Endothelial cell of umbilical vein (primary cell): ENCODE results near the gene UBE2E2. TPM values are rescaled to one million over a fixed set of nuclear protein-coding genes. Genes with fewer than 3 reads are reported as not detected.

ENCODE experiments used
- BruUV-seq: library from RNA; stranded (reverse); fragments of 400-500 nt; replicated peaks from 2 replicates; lab custom pipeline; 2021; lab: Mats Ljungman, UMichigan
- CTCF ChIA-PET: fragments of 300-600, 350-600 bp; sonication (Branson Sonifier 250); formaldehyde crosslinking; loops from one replicate; lab custom pipeline; 2021; ENCODE audit warnings: antibody characterized with exemption, inconsistent platforms; lab: Charles Lee
- POLR2A ChIA-PET: fragments of 300-600, 350-600 bp; sonication (Branson Sonifier 250); formaldehyde crosslinking; loops from one replicate; lab custom pipeline; 2021; ENCODE audit warnings: antibody characterized with exemption, inconsistent platforms; lab: Charles Lee
- DNase-seq: peaks from one replicate; pipeline ENCODE4 v3.0.0-alpha.2; 2011; ENCODE audit warnings: low read depth, low spot score
- FAIRE-seq: peaks from 2 replicates; lab custom pipeline; 2011; peaks lifted over from hg19 to GRCh38; lab: Jason Lieb, UNC
- H2AFZ ChIP-seq: 2 replicates; pipeline ENCODE4 v1.6.0; 2012; ENCODE audit warnings: low read depth, low read length, control low read depth, inconsistent platforms
- H3K27ac ChIP-seq: 2 replicates; pipeline ENCODE4 v1.5.1; 2011; ENCODE audit warnings: low read depth, mild to moderate bottlenecking, control low read depth, low read length, moderate library complexity; ENCODE audit not compliant: insufficient read depth
- H3K27me3 ChIP-seq, 2 experiments: 2 replicates each; pipeline versions ENCODE4 v1.6.0 to v1.6.1; 2011; ENCODE audit warnings: low read length in 2 of 2, mixed read lengths in 1 of 2; ENCODE audit not compliant: control insufficient read depth in 2 of 2, insufficient read depth in 2 of 2
- H3K36me3 ChIP-seq, 2 experiments: 2 replicates in 1 of 2; 3 replicates in 1 of 2; pipeline ENCODE4 v1.5.1; 2011; ENCODE audit warnings: low read length in 2 of 2, mild to moderate bottlenecking in 1 of 2, moderate library complexity in 1 of 2; ENCODE audit not compliant: control insufficient read depth in 2 of 2, insufficient read depth in 2 of 2; ENCODE audit errors: extremely low read depth in 1 of 2
- H3K4me1 ChIP-seq: 3 replicates; pipeline ENCODE4 v1.5.1; 2011; ENCODE audit warnings: mild to moderate bottlenecking, low read length; ENCODE audit not compliant: control insufficient read depth, insufficient read depth; ENCODE audit errors: extremely low read depth
- H3K4me2 ChIP-seq: 2 replicates; pipeline ENCODE4 v1.6.1; 2011; ENCODE audit warnings: low read length, control low read depth, mixed read lengths; ENCODE audit not compliant: insufficient read depth
- H3K4me3 ChIP-seq, 3 experiments: fragments of 200-600 bp in 1 of 3; sonication (generic), shearing (Covaris generic) in 1 of 3; replicated peaks in 1 of 3; 2 replicates each; pipeline ENCODE4 v1.5.1; 2011 to 2016; ENCODE audit warnings: control low read depth in 3 of 3, low read length in 3 of 3, mild to moderate bottlenecking in 2 of 3, inconsistent platforms in 1 of 3, low read depth in 1 of 3, moderate library complexity in 1 of 3; ENCODE audit not compliant: insufficient read depth in 1 of 3
- H3K79me2 ChIP-seq: 2 replicates; pipeline ENCODE4 v1.6.0; 2012; ENCODE audit warnings: low read length, inconsistent platforms; ENCODE audit not compliant: control insufficient read depth, insufficient read depth
- H3K9ac ChIP-seq: replicated peaks from 2 replicates; pipeline ENCODE3; 2011; ENCODE audit warnings: low read length, control low read depth; ENCODE audit not compliant: insufficient read depth; ENCODE audit errors: extremely low read depth
- H3K9me1 ChIP-seq: replicated peaks from 3 replicates; pipeline ENCODE4 v1.6.0; 2011; ENCODE audit warnings: mild to moderate bottlenecking, low read length; ENCODE audit not compliant: control insufficient read depth, insufficient read depth; ENCODE audit errors: extremely low read depth
- H3K9me3 ChIP-seq: replicated peaks from 2 replicates; pipeline ENCODE4 v1.5.1; 2012; ENCODE audit warnings: low read length, inconsistent platforms; ENCODE audit not compliant: control insufficient read depth, insufficient read depth
- H4K20me1 ChIP-seq: replicated peaks from 2 replicates; pipeline ENCODE3; 2011; ENCODE audit warnings: mild to moderate bottlenecking, low read length; ENCODE audit not compliant: control insufficient read depth, insufficient read depth; ENCODE audit errors: extremely low read depth
- EZH2 ChIP-seq: IDR thresholded peaks from 2 replicates; pipeline ENCODE4 v1.6.1; 2012; ENCODE audit warnings: borderline replicate concordance, low read depth, mild to moderate bottlenecking, moderate library complexity, low read length, inconsistent platforms; ENCODE audit not compliant: severe bottlenecking
- FOS ChIP-seq: IDR thresholded peaks from 2 replicates; pipeline ENCODE4 v1.6.1; 2011; ENCODE audit warnings: mild to moderate bottlenecking, low read length, moderate library complexity, borderline replicate concordance; ENCODE audit not compliant: insufficient read depth
- GATA2 ChIP-seq: IDR thresholded peaks from 2 replicates; pipeline ENCODE4 v1.7.0; 2011; ENCODE audit warnings: low read depth, mild to moderate bottlenecking, moderate library complexity, mixed read lengths, low read length; ENCODE audit not compliant: insufficient read length, insufficient read depth
- JUN ChIP-seq: IDR thresholded peaks from 2 replicates; pipeline ENCODE4 v1.6.1; 2011; ENCODE audit warnings: borderline replicate concordance, low read depth; ENCODE audit not compliant: insufficient read length, insufficient read depth
- MYC ChIP-seq: IDR thresholded peaks from one replicate; pipeline ENCODE4 v1.6.1; 2011; ENCODE audit warnings: mild to moderate bottlenecking, low read depth, low read length
- POLR2A ChIP-seq: IDR thresholded peaks from 2 replicates; pipeline ENCODE4 v1.6.1; 2012; ENCODE audit warnings: low read depth, mild to moderate bottlenecking, control low read depth, low read length
- POLR2AphosphoS5 ChIP-seq: IDR thresholded peaks from 2 replicates; pipeline ENCODE4 v1.6.1; 2012; ENCODE audit warnings: low read depth, mild to moderate bottlenecking, control low read depth, low read length, moderate library complexity; ENCODE audit not compliant: insufficient read depth
- dilution Hi-C: fragments of 300-500 bp; cut with MboI; formaldehyde crosslinking; loops from one replicate; pipeline ENCODE4 v1.15.0; 2019; ENCODE audit warnings: low sequenced_read_pairs; ENCODE audit not compliant: extremely low pct_ligation_motif_present
- intact Hi-C: fragments of 100-400 bp; cut with micrococcal nuclease; formaldehyde crosslinking; loops from one replicate; pipeline ENCODE4 v1.10.0; 2022
- polyA plus RNA-seq, 4 experiments: library from polyadenylated mRNA; depleted of rRNA in 3 of 4; stranded (reverse) in 3 of 4; unstranded in 1 of 4; fragments of >200 nt; gene quantifications; 2 replicates each; pipeline versions ENCODE4 v1.2.1 to v1.2.3, GENCODE V29; 2011 to 2012; ENCODE audit warnings: missing spikeins in 1 of 4
- total RNA-seq: library from RNA; stranded (reverse); gene quantifications from 2 replicates; pipeline ENCODE4 v1.2.3, GENCODE V29; 2021
- TF ChIP-seq, protein P1 (sequence below), 2 donors: IDR thresholded peaks; 1 replicate in 1 of 2; 2 replicates in 1 of 2; pipeline ENCODE4 v1.5.1; 2011; ENCODE audit warnings: low read length in 2 of 2, mild to moderate bottlenecking in 2 of 2, moderate library complexity in 2 of 2, control low read depth in 1 of 2, inconsistent platforms in 1 of 2, low read depth in 1 of 2; ENCODE audit not compliant: insufficient read depth in 1 of 2; ENCODE audit errors: extremely low read depth in 1 of 2
- TF ChIP-seq, protein P2 (sequence below): IDR thresholded peaks from 2 replicates; pipeline ENCODE4 v1.6.1; 2011; ENCODE audit not compliant: insufficient read depth, insufficient read length

UBE2E2 gene
- total and polyA plus RNA-seq, 2 donors (not counting 3 experiments of a cell fraction or from before 2014, with no cell fraction given), result 37.0 to 45.4 TPM

DNA sequence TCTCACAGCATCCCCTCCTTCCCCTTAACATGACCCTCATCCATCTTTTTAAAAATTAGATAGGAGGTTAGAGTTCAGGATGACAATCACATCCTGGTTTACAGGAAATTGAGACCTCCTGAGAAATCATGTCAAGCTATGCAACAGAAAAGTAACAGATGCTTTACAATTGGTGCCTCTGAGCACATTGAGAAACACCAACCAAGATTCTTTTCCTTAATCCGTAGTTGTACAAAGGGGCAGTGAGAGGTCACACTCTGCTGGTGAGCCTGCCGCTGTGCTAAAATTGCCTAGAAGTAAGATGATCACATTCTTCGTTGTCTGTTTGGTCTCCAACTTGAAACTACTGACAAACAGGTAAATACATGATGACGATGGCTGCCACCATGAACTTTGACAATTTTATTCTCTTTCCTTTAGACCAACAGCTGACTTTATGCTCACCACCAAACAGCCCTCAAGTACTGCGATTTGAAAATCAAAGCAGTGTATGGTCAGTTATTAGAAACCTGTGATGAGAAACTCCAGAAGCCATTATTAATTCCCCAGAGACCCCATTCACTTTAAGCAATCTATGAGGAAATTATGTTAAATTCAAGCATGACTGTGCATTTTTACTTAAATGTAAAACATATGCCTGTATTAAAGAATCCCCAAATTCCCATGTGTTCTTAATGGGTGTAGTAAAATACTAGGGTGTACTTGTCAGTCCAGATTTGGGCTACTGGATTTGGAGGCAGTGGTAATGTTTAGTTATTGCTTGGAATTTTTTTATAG, 392.0 kb downstream of the UBE2E2 start:
- BruUV-seq, result no TSS peak
- dilution Hi-C loops (no loop called here), intact Hi-C loops (no loop called here)
- FAIRE-seq (no peak), DNase-seq (no peak)
- TF ChIP-seq POLR2AphosphoS5 (no peak), EZH2 (no peak), MYC (no peak), GATA2 (no peak), FOS (no peak), JUN (no peak), POLR2A (no peak)
- TF ChIP-seq, protein P1, sequence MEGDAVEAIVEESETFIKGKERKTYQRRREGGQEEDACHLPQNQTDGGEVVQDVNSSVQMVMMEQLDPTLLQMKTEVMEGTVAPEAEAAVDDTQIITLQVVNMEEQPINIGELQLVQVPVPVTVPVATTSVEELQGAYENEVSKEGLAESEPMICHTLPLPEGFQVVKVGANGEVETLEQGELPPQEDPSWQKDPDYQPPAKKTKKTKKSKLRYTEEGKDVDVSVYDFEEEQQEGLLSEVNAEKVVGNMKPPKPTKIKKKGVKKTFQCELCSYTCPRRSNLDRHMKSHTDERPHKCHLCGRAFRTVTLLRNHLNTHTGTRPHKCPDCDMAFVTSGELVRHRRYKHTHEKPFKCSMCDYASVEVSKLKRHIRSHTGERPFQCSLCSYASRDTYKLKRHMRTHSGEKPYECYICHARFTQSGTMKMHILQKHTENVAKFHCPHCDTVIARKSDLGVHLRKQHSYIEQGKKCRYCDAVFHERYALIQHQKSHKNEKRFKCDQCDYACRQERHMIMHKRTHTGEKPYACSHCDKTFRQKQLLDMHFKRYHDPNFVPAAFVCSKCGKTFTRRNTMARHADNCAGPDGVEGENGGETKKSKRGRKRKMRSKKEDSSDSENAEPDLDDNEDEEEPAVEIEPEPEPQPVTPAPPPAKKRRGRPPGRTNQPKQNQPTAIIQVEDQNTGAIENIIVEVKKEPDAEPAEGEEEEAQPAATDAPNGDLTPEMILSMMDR (IDR thresholded peaks at IDR 0.05; ENCODE audit: extremely low read depth in 1 of 2, insufficient read depth in 1 of 2, low read depth in 1 of 2, low read length in 2 of 2), result no peak
- TF ChIP-seq, protein P2, sequence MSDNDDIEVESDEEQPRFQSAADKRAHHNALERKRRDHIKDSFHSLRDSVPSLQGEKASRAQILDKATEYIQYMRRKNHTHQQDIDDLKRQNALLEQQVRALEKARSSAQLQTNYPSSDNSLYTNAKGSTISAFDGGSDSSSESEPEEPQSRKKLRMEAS, result no peak
- ChIA-PET POLR2A (no interaction called here), CTCF (interaction anchor here (1.0 kb wide), 1 partner anchor 34 kb away, joined by 3 read pairs; no protein-coding TSS in a partner anchor)
- no peaks in the 10 kb centered on the region for H3K27me3 ChIP-seq
- no peak overlapping the region for H3K9ac ChIP-seq
- no peaks in the 10 kb centered on the region for H3K36me3 ChIP-seq
- H3K4me2 ChIP-seq, result no peak overlapping the region
- no peak overlapping the region for H2AFZ ChIP-seq
- no peak overlapping the region for H3K27ac ChIP-seq
- H3K4me1 ChIP-seq, result no peaks in the 10 kb centered on the region
- H3K9me1 ChIP-seq, result no peaks in the 10 kb centered on the region
- H4K20me1 ChIP-seq, result no peaks in the 10 kb centered on the region
- H3K79me2 ChIP-seq, result no peaks in the 10 kb centered on the region
- H3K9me3 ChIP-seq, result no peaks in the 10 kb centered on the region
- H3K4me3 ChIP-seq, result no peak overlapping the region
